AG04450 (cell line): ENCODE data around the gene LARP1. TPM values are rescaled to one million over a fixed set of nuclear protein-coding genes. Genes with fewer than 3 reads are reported as not detected.

Experiments
- CTCF ChIA-PET: fragments of 300-600, 350-600 bp; formaldehyde crosslinking; extraction: SDS; loops from one replicate; lab custom pipeline; 2022; ENCODE audit warnings: antibody characterized with exemption, inconsistent platforms; lab: Charles Lee
- POLR2A ChIA-PET: fragments of 350-600 bp; formaldehyde crosslinking; extraction: SDS; loops from one replicate; lab custom pipeline; 2021; ENCODE audit warnings: antibody characterized with exemption, inconsistent platforms; lab: Yijun Ruan, JAX
- DNase-seq: peaks from one replicate; pipeline ENCODE4 v3.0.0-alpha.2; 2011; ENCODE audit warnings: low read depth, low spot score
- H3K27ac ChIP-seq: one replicate; pipeline ENCODE4 v1.5.1; 2012; ENCODE audit warnings: low read depth, low read length, control low read depth
- H3K27me3 ChIP-seq: one replicate; pipeline ENCODE4 v1.6.0; 2012; ENCODE audit warnings: low read length; ENCODE audit not compliant: control insufficient read depth, insufficient read depth
- H3K4me3 ChIP-seq: 2 replicates; pipeline ENCODE4 v1.5.1; 2011; ENCODE audit warnings: mild to moderate bottlenecking, low read depth, low read length, control low read depth
- H3K9me3 ChIP-seq: 2 replicates; pipeline ENCODE4 v1.5.1; 2012; ENCODE audit warnings: low read length; ENCODE audit not compliant: control insufficient read depth, insufficient read depth
- CTCF ChIP-seq: IDR thresholded peaks from 2 replicates; pipeline ENCODE4 v1.5.1; 2011; ENCODE audit warnings: low read depth, low read length, control low read depth, inconsistent platforms
- polyA plus RNA-seq: library from polyadenylated mRNA; depleted of rRNA; stranded (reverse); fragments of >200 nt; gene quantifications from 2 replicates; pipeline ENCODE4 v1.2.3, GENCODE V29; 2011

The LARP1 gene
- polyA plus RNA-seq, 1 experiment: 54.9 TPM

GRCh38 chr5:154761046-154761736, 6.0 kb downstream of the LARP1 start:
- Histone ChIP-seq H3K27me3 (no peaks in the 10 kb centered on the region), H3K4me3 (no peak overlapping the region), H3K27ac (no peak overlapping the region), H3K9me3 (no peaks in the 10 kb centered on the region)
- ChIA-PET CTCF (no interaction called here), POLR2A (no interaction called here)
- TF ChIP-seq CTCF: no peak
- no peak for DNase-seq

GRCh38 chr5:154762261-154762660, 7.1 kb downstream of the LARP1 start:
- H3K27me3 ChIP-seq: no peaks in the 10 kb centered on the region
- TF ChIP-seq CTCF: no peak
- ChIA-PET CTCF (no interaction called here), POLR2A (no interaction called here)
- no peak overlapping the region for H3K4me3 ChIP-seq
- no peak overlapping the region for H3K27ac ChIP-seq
- no peaks in the 10 kb centered on the region for H3K9me3 ChIP-seq
- DNase-seq: no peak

- H3K27ac ChIP-seq: no peak overlapping the region
- TF ChIP-seq CTCF: no peak
- ChIA-PET POLR2A (no interaction called here), CTCF (no interaction called here)
- H3K4me3 ChIP-seq: no peak overlapping the region
- DNase-seq: no peak
- no peaks in the 10 kb centered on the region for H3K27me3 ChIP-seq
- no peaks in the 10 kb centered on the region for H3K9me3 ChIP-seq
Measured at GRCh38 chr5:154762700-154763099, 7.5 kb downstream of the LARP1 start.

GRCh38 chr5:154764967-154765366, 9.8 kb downstream of the LARP1 start:
- POLR2A ChIA-PET: no interaction called here
- DNase-seq: no peak
- TF ChIP-seq CTCF: no peak
- CTCF ChIA-PET: interaction anchor here (0.6 kb wide), 1 partner anchor 114 kb away, joined by 8 read pairs; no protein-coding TSS in a partner anchor
- no peaks in the 10 kb centered on the region for H3K27me3 ChIP-seq
- no peak overlapping the region for H3K4me3 ChIP-seq
- H3K27ac ChIP-seq: no peak overlapping the region
- no peaks in the 10 kb centered on the region for H3K9me3 ChIP-seq

- DNase-seq: no peak
- Histone ChIP-seq H3K4me3 (no peak overlapping the region), H3K27me3 (no peaks in the 10 kb centered on the region), H3K27ac (no peak overlapping the region), H3K9me3 (no peaks in the 10 kb centered on the region)
- no peak for TF ChIP-seq CTCF
- ChIA-PET CTCF (no interaction called here), POLR2A (no interaction called here)
Measured at GRCh38 chr5:154765396-154765925, 10.3 kb downstream of the LARP1 start.
